ENCODE results near the gene C19orf12.

Gene C19orf12

DNA sequence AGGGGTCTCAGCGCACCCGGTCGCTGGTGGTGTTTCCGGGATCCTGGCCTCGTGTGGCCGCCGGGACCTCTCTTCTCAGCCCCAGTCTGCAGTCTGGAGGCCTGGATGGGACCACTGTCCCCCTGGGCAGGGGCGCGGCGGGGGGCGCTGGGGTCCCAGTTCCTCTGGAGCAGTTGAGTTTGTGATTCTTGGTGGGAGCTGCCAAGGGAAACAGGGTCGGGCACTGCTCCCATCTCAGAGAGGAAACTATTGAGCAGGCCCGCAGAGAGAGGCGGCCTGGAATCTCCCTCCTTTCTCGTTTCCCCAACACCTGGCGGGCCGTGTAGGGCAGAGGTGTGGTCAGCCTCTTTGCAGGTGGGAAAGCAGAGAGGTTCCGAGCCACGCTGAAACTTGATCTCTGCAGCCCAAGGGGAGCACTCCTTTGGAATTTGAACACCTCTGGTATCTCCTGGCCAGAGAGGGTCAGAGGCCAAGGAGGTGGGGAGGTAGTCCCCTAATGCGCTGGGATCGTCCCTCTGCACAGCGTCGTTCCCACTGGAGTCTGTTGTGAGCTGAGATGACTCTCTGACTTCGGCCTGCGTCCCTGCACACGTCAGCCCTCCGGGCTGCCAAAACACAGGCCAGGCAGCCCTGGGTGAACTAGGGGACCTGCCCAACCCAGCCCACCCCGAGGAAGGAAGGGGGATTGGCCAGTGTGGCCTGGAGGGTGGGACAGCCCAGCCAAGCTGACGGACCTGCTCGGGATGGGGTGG is 49.1 kb downstream of the C19orf12 start:
- TF ChIP-seq, protein P1, sequence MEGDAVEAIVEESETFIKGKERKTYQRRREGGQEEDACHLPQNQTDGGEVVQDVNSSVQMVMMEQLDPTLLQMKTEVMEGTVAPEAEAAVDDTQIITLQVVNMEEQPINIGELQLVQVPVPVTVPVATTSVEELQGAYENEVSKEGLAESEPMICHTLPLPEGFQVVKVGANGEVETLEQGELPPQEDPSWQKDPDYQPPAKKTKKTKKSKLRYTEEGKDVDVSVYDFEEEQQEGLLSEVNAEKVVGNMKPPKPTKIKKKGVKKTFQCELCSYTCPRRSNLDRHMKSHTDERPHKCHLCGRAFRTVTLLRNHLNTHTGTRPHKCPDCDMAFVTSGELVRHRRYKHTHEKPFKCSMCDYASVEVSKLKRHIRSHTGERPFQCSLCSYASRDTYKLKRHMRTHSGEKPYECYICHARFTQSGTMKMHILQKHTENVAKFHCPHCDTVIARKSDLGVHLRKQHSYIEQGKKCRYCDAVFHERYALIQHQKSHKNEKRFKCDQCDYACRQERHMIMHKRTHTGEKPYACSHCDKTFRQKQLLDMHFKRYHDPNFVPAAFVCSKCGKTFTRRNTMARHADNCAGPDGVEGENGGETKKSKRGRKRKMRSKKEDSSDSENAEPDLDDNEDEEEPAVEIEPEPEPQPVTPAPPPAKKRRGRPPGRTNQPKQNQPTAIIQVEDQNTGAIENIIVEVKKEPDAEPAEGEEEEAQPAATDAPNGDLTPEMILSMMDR (IDR thresholded peaks at IDR 0.05; ENCODE audit: borderline replicate concordance, insufficient read depth, low read depth, low read length): no peak
- H3K4me3 ChIP-seq (ENCODE audit: low read depth, low read length): peak overlapping the region; percentile 96

DNA sequence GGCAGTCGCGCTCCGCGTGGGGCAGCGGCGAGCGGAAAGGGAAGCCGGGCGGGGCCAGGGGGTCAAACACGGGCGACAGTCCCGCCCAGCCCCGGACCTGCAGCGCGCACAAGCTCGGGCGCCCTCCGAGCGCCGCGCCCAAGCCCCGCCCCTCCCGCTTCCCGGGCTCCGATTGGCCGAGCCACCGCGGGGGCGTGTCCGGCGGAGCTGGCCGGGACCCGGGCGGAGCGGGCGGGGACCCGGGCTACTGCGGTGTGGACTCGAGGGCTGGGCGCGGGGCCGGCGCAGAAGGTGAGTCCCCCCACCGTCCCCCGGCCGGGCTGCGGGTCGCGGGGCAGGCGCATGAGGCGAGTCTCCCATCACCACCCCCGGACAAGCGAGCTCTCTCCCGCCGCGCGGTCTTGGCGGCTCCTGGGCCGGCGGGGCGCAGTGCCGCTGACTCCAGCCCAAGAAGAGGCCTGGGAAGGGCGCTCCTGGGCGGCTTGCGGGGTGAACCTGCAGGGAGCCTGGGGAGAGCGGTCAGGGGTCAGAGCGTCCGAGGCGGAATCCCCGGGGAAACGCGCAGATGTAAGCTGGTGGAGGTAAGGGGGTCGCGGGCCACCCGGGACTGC is 49.7 kb downstream of the C19orf12 start, which contains the start of gene PLEKHF1:
Gene PLEKHF1 (plus strand): TSS at position 247 of the 611 bp plus-strand sequence. CDS start 8,379 bp downstream, outside the sequence.
- TF ChIP-seq, protein P1 (IDR thresholded peaks at IDR 0.05; ENCODE audit: borderline replicate concordance, insufficient read depth, low read depth, low read length): no peak
- peak within 1 kb of the TSS; percentile 96 for H3K4me3 ChIP-seq (ENCODE audit: low read depth, low read length)

DNA sequence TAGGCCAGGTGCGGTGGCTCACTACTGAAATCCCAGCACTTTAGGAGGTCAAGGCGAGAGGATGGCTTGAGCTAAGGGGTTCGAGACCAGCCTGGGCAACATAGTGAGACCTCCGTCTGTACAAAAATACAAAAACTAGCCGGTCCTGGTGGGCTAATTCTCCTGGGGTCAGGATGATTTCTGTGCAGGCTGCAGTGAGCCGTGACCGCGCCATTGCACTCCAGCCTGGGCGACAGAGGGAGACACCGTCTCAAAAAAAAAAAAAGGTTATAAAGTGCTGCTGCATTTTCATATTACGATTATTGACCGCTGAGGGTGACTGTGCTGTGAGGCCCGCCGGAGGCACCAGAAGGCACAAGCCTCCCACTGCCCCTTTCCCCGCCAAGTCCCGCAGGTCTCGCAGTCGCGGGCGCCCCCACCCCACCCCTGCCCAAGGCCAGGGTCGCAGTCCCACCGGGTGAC is 50.3 kb downstream of the C19orf12 start:
- TF ChIP-seq, protein P1 (IDR thresholded peaks at IDR 0.05; ENCODE audit: borderline replicate concordance, insufficient read depth, low read depth, low read length): 0 out of 2 replicates have a peak, but pooled peaks have one; percentile 25
- H3K4me3 ChIP-seq (ENCODE audit: low read depth, low read length): peak overlapping the region; percentile 96

DNA sequence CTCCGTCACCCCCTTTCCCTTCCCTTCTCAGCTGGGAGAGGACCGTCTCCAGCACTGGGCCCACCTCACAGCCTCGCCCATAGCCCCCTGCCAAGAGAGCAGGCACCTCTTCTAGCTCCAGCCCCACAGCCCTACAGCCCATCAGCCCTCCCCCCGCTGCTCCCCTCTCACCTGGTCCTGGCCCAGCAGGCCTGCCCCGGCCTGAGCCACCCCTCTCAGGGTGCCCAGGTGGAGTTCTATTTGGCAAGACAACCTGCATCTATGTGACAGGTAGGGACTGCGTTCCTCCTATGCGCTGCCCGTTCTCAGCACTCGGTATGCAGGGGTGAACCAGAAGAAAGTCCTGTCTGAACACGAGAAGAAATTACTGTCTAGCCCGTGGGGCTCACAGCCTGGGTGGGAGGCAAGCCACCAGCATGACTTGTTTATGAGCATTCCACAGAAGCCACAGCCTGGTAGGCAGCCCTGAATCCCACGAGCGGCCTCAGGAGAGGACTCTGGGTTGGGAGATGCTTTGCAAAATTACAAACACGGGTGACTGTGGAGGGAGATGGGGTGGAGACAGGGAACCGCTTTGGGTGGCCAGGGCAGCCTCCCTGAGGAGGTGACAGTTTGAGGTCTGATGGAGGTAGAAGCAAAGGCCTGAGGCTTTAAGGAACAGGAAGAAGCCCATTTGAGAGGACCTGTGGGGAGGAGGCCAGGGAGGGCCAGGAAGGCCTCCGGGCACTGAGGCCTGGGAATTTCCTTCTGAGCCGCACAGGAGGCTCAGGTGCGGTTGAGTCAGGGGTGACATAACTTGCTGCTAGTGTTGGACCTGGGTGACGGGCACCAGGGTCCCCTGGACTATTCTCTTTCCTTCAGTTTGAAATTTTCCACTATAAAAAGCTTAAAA is 51.0 kb downstream of the C19orf12 start:
- TF ChIP-seq, protein P1 (IDR thresholded peaks at IDR 0.05; ENCODE audit: borderline replicate concordance, insufficient read depth, low read depth, low read length): no peak
- H3K4me3 ChIP-seq (ENCODE audit: low read depth, low read length): no peak overlapping the region

DNA sequence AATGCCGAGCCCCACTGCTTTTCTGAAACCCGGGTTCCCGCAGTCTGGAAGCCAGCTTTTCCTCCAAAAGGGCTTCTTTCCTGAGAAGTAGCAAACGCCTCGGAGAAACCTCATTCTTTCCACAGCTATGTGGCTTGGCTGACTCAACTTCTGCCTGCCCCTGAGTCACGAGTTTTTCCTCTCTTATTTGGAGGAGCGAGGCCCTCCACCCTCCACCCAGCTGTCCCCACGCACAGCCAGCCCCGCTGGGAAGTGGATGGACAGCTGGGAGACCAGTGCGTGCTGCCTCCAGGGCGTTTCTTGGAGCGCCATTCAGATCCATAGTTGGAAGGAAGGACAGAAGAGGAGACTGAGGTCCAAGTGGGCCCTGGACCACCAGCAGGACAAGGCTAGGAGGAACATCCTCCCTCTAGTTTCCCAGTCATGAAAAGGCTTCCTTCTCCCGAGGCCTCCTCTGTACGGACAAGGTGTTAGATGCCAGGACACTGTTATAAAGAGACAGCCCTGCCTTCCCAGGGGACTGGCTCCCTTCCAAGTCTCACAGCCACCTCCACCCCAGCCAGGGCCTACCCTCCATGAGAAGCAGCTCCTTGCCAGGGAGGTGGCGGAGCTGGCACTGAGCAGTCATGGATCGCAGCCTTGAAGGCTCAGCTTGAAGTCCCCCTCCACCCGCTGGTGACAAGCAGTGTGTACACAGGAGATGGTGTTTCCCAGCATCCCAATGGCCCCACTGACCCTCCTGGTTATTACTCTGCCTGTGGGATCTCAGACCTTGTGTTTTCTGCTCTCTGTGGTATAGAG is 52.3 kb downstream of the C19orf12 start:
- TF ChIP-seq, protein P1 (IDR thresholded peaks at IDR 0.05; ENCODE audit: borderline replicate concordance, insufficient read depth, low read depth, low read length): no peak
- H3K4me3 ChIP-seq (ENCODE audit: low read depth, low read length): no peak overlapping the region

DNA sequence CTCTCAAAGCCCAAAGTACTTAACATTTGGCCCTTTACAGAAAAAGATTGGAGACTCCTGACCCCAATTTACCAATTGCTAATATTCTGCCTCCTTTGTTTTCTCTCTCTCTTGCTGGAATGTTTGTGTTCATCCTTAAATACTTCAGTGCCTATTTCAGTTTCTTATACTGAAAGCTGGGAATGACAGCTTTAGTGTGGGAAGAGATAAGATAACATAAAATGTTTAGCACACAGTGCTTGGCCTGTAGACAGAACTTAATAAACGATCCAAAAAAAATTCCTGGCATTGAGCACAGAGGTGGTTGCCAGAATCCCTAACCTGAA is 52.8 kb downstream of the C19orf12 start:
- no peak overlapping the region for H3K4me3 ChIP-seq (ENCODE audit: low read depth, low read length)
- TF ChIP-seq, protein P1 (IDR thresholded peaks at IDR 0.05; ENCODE audit: borderline replicate concordance, insufficient read depth, low read depth, low read length): no peak

All from GM12875 (cell line).